Measurements from ENCODE around the gene KCNMB3.

DNA sequence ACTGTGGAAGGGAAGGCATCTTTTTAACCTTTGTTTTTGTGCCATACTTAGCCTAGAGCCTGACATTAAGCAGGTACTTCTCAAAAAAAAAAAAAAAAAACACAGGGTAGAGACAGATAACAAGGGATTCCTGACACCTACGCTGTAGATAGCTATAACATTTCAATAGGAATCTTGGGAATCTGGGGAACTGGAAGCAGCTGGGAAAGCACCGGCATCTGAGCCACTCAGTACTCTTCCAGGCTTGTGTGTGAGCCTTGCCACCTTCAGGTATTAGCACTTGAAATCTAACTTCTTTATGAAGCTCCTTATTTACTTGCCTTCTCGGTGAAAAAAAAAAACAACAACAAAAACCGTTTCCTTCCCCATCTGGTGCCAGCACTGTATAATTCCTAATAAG is 56.0 kb downstream of the KCNMB3 start:
- TF ChIP-seq POLR2AphosphoS5 (IDR thresholded peaks at IDR 0.05; ENCODE audit: borderline replicate concordance, low read depth, low read length) (no peak), EZH2 (IDR thresholded peaks at IDR 0.05) (no peak), FOXP2 (optimal IDR thresholded peaks at IDR 0.05; ENCODE audit: control extremely low read depth, extremely low read length, insufficient read depth) (no peak)

Measured in SK-N-MC (cell line).